ENCODE results near the gene RCAN1.
"Not testable (repeated sequence)": the region's sequence is repeated elsewhere in the genome, so short reads cannot be mapped to it uniquely, and the experiment has no call there.

Gene RCAN1

DNA sequence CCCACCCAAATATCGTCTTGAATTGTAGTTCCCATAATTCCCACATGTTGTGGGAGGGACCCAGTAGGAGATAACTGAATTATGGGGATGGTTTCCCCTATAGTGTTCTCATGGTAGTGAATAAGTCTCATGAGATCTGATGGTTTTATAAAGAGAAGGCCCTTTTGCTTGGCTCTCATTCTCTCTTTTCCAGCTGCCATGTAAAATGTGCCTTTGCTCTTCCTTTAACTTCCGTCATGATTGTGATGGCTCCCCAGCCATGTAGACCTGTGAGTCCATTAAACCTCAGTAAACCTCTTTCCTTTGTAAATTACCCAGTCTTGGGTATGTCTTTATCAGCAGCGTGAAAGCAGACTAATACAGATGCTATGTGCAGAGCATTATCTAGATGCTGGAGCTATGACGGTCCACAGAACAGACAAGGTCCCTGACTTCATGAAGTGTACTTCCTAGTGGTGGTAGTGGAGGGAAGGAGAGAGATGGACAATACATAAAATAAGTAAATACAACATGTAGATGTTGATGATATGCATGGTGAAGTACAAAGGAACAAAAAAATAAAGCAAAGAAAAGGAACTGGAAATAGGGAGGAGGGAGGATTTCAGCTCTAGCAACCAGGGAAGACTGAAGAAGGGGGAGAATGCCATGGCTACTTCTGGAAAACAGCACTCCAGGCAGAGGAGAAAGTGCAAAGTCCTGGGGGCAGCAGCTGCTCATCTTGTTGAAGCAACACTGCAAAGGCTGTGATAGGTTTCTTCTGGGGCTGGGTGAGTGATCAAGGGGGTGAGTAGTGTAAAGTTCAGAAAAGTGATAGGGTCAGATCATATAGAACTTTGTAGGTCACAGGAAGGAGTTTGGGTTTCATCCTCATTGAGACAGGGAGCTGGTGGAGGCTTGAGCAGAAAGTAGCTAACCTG, 6.8 kb upstream of the RCAN1 start:
- no peak for DNase-seq

DNA sequence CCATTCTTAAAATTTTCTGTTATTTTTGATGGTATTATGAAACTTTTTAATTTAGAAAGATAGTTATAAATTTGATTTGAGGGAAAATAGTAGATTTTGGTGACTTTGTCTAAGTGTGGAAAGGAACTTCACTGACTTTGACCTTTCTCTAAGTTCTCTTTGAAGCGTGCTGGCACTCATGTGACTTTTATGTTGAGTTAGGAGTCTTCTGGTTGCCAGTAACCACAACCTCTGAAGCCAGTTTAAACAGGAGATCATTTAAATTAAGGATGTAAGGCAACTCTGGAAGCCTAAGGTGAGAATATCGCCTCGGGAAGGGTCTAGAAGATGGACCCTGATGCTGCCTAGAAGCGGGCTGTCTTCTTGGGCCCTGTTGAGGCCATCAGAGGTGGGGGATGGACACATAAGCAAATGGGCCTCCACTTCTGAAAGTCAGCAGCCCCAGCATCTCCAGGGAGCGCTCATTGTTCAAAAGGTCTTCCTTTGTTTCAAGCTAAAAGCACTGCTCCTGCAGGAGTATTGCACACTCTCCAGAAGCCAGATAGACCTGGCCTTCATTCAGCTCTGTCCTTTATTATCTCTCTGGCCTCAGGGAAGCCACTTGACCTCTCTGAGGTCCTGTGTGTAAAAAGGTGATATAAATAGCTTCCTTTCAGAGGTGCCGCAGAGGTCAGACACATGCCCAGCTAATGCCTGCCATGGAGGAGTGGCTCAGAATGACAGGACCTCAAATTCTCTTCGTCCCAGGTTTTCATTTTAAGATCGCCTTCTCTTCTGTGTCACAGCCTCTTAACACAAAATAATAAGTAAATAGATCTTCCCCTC, 5.1 kb upstream of the RCAN1 start:
- DNase-seq = no peak

DNA sequence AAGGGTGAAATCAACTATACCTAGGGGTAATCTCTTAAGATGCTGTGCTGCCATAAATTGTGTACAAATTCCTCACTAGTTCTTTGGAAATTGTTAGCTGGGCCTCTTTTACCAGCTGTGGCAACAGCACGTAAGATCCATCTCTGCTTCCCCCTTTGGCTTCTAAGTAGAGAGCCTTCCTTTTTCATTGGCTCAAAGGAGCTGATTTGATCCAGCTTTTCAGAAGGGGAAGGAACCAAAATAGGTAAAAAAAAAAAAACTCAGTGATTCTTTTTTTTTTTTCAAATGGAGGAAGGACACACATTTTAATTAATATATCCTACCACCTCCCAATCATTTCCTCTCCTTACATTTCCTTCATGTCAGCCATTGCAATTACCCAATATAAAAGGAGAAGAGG, 4.0 kb upstream of the RCAN1 start:
- no peak for DNase-seq

- DNase-seq = no peak
Observed at GRCh38 chr21:34617753-34618339, 2.9 kb upstream of the RCAN1 start.

GRCh38 chr21:34615487-34615814, 538 bp upstream of the RCAN1 start:
- DNase-seq = no peak

DNA sequence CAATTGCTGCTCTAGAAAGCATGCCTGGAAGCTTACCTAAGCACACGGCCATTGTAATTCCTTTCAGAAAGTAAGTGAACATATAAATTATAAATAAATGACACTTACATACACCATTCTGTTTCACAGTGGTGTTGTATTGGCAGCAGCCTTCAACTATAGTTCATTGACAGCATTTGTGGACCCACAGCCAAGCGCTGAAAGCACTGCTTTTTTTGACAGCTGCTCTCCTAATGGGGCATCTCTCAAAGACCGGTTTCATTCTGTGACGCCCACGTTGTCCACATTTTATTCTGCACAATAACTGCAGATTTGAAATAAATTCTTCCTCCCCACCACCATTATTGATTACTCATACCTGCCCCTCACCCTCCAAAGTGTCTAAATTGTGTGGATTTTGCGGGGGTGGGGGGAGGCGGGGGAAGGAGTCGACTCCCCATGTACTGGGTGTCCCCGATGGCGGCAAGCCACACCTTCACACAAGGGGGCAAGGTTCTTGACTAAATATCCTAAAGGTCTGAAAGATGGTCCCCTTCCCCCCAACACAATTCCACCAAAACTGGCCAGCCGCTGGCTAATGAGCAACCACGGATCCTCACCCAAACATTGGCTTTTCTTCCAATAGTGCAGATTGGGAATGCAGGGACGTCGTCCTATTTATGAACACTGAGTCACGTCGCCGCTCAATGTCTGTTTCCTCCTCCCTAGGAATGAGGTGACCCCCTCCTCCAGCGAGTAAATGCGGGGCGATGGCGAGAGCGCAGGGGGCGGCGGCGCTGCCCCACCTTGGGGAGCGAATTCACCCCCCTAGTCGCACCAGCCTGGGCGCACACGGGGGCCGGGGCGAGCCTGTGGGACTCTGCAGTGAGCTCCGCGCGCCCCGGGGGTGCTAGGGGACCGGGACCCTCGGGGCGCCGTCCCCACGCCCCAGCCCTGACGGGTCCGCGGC, 960 bp downstream of the RCAN1 start:
- DNase-seq = no peak

- no peak for DNase-seq
Observed at GRCh38 chr21:34612557-34612956, 2.4 kb downstream of the RCAN1 start.

GRCh38 chr21:34612056-34612455, 2.9 kb downstream of the RCAN1 start:
- no peak for DNase-seq

GRCh38 chr21:34611528-34611927, 3.4 kb downstream of the RCAN1 start:
- peak in 1 of 2 experiments; percentile 10 for DNase-seq

GRCh38 chr21:34609933-34610549, 4.9 kb downstream of the RCAN1 start:
- no peak for DNase-seq

DNA sequence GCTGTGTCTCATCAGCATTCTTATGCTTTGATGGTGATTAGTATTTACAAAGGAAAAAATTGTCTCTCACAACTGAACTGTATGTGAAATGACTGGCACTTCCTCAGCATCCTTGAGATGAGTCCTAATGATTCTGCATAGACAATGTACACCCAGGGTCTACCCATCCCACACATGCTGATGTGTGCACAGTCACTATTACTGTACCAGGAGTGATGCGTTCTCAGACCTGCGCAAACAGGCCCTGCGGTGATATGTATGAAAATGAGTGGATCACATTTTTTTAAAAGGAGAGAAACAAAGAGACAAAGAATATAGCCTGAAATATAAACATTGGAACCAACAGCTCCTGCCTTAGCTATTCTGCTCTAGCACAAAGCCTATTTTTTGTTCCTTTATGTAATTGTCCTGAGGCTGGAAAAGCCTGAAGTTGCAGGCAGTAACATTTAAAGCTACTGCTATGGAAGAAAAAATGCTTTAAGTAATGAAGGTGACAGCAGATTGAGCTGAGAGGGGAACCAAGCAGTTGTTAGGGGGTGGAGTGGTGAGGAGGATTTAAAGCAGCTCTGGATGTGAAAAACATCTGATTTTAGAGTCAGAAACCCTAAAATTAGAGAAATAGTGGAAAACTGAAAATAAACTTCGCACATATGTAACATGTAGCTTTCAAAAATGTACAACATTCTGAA, 5.5 kb downstream of the RCAN1 start:
- DNase-seq = peak in 1 of 2 experiments; percentile 48

- not testable (repeated sequence) for DNase-seq
Observed at GRCh38 chr21:34607376-34607775, 7.5 kb downstream of the RCAN1 start.

GRCh38 chr21:34606621-34607020, 8.3 kb downstream of the RCAN1 start:
- DNase-seq = no peak

GRCh38 chr21:34606051-34606450, 8.9 kb downstream of the RCAN1 start:
- DNase-seq = no peak

GRCh38 chr21:34604956-34605355, 10.0 kb downstream of the RCAN1 start:
- DNase-seq = not testable (repeated sequence)

DNA sequence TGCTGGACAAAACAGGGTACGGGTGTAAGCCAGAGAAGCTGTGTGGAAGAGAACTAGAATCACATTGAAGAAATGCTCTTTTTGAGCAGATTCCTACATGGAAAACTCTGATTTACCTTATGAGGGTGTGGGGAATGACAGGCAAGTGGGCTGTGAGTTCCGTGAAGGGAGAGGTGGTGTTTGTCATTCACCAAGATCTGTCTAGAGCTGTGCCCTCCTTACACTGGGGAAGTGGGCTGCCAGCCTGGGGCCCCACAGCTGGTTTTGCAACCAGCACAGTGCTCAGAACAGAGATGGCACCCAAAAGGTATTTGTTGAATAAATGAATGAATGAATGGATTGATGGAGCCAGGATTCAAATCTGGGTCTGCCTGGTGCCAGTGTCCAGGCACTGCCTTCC, 10.4 kb downstream of the RCAN1 start:
- DNase-seq = no peak

DNA sequence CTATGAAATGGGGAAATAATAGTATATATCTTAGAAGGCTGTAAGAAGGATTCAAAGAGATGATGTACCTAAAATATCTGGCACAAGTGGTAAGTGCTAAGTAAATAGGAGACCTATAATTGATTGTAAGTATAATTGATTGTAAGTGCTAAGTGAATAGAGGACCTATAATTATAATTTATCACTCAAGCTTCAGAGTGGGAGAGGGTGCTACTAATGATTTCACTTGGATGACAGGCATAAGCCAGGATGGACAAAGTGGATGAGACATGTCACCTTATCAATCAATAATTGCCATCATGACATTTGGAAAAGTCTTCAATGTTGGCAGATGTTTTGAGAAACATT, 11.2 kb downstream of the RCAN1 start:
- no peak for DNase-seq

DNA sequence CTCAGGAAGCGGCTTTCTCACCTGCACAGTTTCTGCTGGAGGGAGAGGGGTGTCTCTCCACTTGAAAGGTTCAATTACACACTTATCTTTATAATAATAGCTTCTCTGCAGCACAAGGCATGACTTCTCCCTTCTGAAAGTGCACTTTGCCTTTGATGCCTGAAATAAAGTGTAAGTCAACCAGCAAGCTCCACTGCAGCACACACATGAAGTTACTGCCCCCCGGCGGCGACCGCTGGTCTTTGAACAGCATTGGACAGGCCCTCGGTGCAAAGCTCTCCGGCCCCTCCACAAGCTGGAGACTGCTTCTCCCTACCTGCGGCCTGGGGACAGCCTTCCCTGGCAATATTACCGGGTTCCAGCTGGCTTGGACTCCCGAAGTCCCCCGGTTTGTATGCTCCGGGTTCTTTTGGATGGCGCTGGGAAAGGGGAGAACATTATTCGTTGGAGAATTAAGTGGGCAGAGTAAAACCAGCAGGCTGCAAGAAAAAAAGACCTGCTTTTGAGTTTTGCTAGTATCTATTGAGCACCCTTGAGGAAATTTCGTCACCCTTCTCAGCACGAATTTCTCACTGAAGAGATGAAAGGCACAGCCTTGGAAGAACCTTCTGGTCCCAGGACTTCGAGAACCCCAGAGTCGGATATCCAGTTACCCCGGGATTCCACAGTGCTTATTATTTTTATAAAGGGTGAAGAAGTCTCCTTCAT, 11.8 kb downstream of the RCAN1 start:
- peak; percentile 15 to 43 for DNase-seq

- DNase-seq = no peak
Observed at GRCh38 chr21:34602061-34602460, 12.9 kb downstream of the RCAN1 start.

DNA sequence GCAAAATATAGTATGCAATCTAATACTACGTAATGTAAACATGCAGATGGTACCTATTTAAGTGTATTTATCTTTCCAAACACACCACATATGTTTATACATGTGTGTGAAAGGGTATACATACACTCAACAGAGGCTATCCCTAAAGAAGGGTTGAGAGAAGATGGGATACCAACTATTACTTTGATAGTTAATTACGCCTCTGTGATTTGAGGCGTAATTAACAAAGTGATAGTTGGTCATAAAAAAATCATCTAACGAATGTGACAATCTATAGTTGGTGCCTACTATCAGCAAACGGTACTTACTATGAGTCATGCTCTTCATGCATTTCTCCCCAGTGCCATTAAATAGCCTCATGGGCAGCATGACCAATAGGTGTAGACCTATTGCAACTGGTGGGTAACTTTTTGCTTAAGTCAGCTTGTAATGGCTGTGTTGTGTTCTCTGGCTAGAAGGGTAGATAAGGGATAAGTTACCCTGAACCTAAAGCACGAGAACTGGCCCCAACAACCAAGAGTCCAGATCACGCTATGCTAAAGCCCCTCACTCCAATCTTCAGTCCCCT, 15.3 kb downstream of the RCAN1 start:
- no peak for DNase-seq

All from NCI-H1930 (cell line).